GM21367 (cell line): ENCODE results near the gene BRD1.
"Not testable (repeated sequence)": the region's sequence is repeated elsewhere in the genome, so short reads cannot be mapped to it uniquely, and the experiment has no call there.

Experiments used
- ATAC-seq: cut with Tn5 transposase; IDR thresholded peaks from one replicate; pipeline ENCODE4 v1.9.1; 2021; ENCODE audit not compliant: unreplicated experiment

BRD1 gene

GRCh38 chr22:49771266-49772065 lies 56.2 kb downstream of the BRD1 start:
- ATAC-seq, result no peak

GRCh38 chr22:49770547-49771265 lies 57.0 kb downstream of the BRD1 start:
- no peak for ATAC-seq

GRCh38 chr22:49769691-49770546 lies 57.8 kb downstream of the BRD1 start:
- no peak for ATAC-seq

- ATAC-seq, result no peak
These were observed 58.6 kb downstream of the BRD1 start for GRCh38 chr22:49768951-49769690.

- ATAC-seq, result no peak
These were observed 59.4 kb downstream of the BRD1 start for GRCh38 chr22:49768077-49768910.

- no peak for ATAC-seq
These were observed 60.2 kb downstream of the BRD1 start for GRCh38 chr22:49767355-49768062.

GRCh38 chr22:49765951-49766350 lies 61.7 kb downstream of the BRD1 start:
- ATAC-seq, result no peak

- no peak for ATAC-seq
These were observed 62.4 kb downstream of the BRD1 start for GRCh38 chr22:49765091-49765771.

- no peak for ATAC-seq
These were observed 63.5 kb downstream of the BRD1 start for GRCh38 chr22:49764127-49764581.

- ATAC-seq, result no peak
These were observed 64.0 kb downstream of the BRD1 start for GRCh38 chr22:49763696-49764095.

GRCh38 chr22:49763138-49763537 lies 64.5 kb downstream of the BRD1 start:
- no peak for ATAC-seq

GRCh38 chr22:49762571-49762970 lies 65.1 kb downstream of the BRD1 start:
- ATAC-seq, result not testable (repeated sequence)

- ATAC-seq, result no peak
These were observed 65.8 kb downstream of the BRD1 start for GRCh38 chr22:49761836-49762235.

GRCh38 chr22:49760630-49761571 lies 66.8 kb downstream of the BRD1 start:
- no peak for ATAC-seq

- ATAC-seq, result no peak
These were observed 67.4 kb downstream of the BRD1 start for GRCh38 chr22:49760280-49760629.

GRCh38 chr22:49756676-49757075 lies 71.0 kb downstream of the BRD1 start:
- ATAC-seq, result no peak

GRCh38 chr22:49756201-49756600 lies 71.5 kb downstream of the BRD1 start:
- no peak for ATAC-seq

GRCh38 chr22:49755631-49756001 lies 72.1 kb downstream of the BRD1 start:
- ATAC-seq, result no peak
